ENCODE data around the gene MYL6B.
A peak's percentile ranks its signal among the peaks of the same experiment; 100 is the strongest.
"Not testable (repeated sequence)": the region's sequence is repeated elsewhere in the genome, so short reads cannot be mapped to it uniquely, and the experiment has no call there.

Gene MYL6B

DNA sequence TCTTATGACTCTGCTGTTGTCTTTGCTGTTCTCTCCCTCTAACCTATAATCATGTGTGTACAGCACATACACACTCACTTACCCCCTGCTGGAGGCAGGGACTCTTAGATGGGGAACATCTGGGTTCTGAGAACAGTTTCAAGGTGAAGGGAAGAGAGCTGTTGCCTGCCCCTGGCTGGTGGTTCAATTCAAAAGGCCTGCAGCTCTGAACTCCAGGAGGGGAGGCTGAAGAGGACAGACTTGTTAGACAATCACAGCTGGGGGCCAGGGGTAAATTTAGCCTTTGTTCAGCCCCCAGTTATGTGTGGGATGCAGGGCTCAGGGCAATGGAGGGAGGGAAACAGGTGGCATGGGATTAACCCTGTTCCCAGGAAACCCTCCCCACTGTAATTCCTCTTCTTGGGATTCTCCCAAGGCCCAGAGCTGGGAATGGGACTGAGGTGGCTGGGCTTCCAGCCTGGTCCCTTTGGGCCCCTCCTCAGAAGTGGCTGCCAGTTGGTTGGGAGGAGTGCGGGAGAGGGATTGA, 1.9 kb downstream of the MYL6B start:
- peaks cover 3% of the 10 kb centered on the region; the same call in 1 of the 2 replicates for H3K4me1 ChIP-seq (ENCODE audit: insufficient read depth, low read length)
- H3K9ac ChIP-seq (ENCODE audit: low read depth, low read length) = no peak overlapping the region
- no peaks in the 10 kb centered on the region; the same call in 1 of the 2 replicates for H3K36me3 ChIP-seq (ENCODE audit: insufficient read depth, low read length)
- no peaks in the 10 kb centered on the region for H3K9me3 ChIP-seq (ENCODE audit: control insufficient read depth, insufficient read depth, low read length)

DNA sequence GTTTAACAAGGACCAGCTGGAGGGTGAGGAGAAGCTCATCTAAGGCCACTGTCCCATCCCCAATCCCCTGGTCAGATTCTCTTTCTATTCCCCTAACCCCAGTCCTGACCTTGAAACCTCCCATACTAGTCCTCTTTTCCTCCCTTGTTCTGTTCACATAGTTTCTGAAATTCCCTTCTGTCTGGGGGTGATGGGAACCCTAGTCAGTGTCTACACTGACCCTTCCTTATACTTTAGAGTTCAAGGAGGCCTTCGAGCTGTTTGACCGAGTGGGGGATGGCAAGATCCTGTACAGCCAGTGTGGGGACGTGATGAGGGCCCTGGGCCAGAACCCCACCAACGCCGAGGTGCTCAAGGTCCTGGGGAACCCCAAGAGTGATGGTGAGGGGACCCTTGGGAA, 2.4 kb downstream of the MYL6B start:
- Histone ChIP-seq H3K4me1 (ENCODE audit: insufficient read depth, low read length) (peaks cover 6% of the 10 kb centered on the region), H3K9ac (ENCODE audit: low read depth, low read length) (no peak overlapping the region), H3K9me3 (ENCODE audit: control insufficient read depth, insufficient read depth, low read length) (no peaks in the 10 kb centered on the region), H3K36me3 (ENCODE audit: insufficient read depth, low read length) (peaks cover 5% of the 10 kb centered on the region)

DNA sequence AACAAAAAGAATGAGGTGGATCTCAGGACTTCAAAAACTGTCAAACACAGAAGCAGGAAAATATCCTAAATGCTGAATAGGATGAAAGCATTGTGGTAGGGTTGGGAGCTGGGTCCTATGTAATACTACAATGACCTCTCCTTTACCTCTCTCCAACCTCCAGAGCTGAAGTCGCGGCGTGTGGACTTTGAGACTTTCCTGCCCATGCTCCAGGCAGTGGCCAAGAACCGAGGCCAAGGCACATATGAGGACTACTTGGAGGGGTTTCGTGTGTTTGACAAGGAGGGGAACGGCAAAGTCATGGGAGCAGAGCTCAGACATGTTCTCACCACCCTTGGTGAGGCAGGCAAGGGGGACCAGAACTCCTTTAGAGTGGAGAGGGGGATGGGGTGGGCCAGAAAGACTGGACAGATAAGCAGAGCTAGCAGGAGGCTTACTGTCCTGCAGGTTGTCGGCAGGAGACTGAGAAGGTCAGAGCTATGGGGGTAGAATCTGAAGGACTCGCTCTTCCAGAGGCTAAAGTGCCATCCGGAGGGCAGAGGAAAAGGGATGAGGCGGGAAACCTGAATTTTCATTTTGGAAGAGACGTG, 3.0 kb downstream of the MYL6B start:
- H3K4me1 ChIP-seq (ENCODE audit: insufficient read depth, low read length) = peaks cover 11% of the 10 kb centered on the region
- no peak overlapping the region for H3K9ac ChIP-seq (ENCODE audit: low read depth, low read length)
- peaks cover 10% of the 10 kb centered on the region for H3K36me3 ChIP-seq (ENCODE audit: insufficient read depth, low read length)
- H3K9me3 ChIP-seq (ENCODE audit: control insufficient read depth, insufficient read depth, low read length) = no peaks in the 10 kb centered on the region

DNA sequence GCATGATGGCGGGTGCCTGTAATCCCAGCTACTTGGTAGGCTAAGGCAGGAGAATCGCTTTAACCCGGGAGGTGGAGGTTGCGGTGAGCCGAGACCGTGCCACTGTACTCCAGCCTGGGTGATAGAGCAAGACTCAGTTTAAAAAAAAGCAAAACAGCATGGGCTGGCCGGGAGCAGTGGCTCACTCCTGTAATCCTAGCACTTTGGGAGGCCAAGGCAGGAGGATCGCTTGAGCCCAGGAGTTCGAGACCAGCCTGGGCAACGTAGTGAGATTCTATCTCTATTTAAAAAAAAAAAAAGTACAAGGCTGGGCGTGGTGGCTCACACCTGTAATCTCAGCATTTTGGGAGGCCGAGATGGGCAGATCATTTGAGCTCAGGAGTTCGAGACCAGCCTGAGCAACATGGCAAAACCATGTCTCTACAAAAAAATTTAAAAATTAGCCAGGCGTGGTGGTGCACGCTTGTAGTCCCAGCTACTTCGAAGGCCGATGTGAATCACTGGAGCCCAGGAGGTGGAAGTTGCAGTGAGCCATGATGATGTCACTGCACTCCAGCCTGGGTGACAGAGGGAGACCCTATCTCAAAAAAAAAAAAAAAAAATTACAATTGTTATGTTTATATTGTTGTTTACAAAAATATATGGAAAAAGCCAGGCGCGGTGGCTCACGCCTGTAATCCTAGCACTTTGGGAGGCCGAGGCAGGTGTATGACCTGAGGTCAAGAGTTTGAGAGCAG, 4.2 kb downstream of the MYL6B start:
- peaks cover 17% of the 10 kb centered on the region for H3K4me1 ChIP-seq (ENCODE audit: insufficient read depth, low read length)
- peak overlapping the region; percentile 58; the same call in 1 of the 2 replicates for H3K9ac ChIP-seq (ENCODE audit: low read depth, low read length)
- H3K36me3 ChIP-seq (ENCODE audit: insufficient read depth, low read length) = peaks cover 22% of the 10 kb centered on the region
- H3K9me3 ChIP-seq (ENCODE audit: control insufficient read depth, insufficient read depth, low read length) = not testable (repeated sequence)

DNA sequence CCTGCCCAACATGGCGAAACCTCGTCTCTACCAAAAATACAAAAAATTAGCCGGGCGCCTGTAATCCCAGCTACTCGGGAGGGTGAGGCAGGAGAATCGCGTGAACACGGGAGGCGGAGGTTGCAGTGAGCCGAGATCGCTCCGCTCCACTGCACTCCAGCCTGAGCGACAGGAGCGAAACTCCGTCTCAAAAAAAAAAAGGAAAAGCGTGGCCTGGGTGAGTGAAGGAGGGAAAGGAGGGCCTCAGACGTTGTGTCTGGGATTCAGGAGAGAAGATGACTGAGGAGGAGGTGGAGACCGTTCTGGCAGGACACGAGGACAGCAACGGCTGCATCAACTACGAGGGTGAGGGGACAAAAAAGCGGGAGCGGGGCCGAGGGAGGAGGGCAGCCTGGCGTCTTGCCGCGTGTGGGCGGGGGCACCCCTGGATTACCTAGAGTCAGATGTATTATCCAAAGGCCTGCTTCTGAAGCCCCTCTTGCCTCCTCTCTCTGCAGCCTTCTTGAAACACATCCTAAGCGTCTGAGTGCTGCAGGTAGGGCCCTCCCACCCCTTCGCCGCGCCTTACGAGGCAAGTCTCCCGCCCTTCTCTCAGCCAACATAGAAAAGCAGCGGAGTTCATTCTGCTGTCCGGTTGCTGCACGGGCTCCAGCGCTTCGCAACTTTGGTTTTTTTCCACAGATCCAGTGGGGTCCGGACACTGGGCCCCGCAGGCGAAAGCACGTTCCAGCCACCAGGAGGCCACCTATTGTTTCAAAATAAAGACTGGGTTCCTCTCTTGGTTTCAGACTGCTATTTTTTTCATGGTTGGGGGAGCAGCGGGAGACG, 5.0 kb downstream of the MYL6B start:
- no peaks in the 10 kb centered on the region for H3K9me3 ChIP-seq (ENCODE audit: control insufficient read depth, insufficient read depth, low read length)
- H3K4me1 ChIP-seq (ENCODE audit: insufficient read depth, low read length) = peaks cover 17% of the 10 kb centered on the region
- H3K9ac ChIP-seq (ENCODE audit: low read depth, low read length) = peak overlapping the region; percentile 58
- peaks cover 25% of the 10 kb centered on the region for H3K36me3 ChIP-seq (ENCODE audit: insufficient read depth, low read length)

DNA sequence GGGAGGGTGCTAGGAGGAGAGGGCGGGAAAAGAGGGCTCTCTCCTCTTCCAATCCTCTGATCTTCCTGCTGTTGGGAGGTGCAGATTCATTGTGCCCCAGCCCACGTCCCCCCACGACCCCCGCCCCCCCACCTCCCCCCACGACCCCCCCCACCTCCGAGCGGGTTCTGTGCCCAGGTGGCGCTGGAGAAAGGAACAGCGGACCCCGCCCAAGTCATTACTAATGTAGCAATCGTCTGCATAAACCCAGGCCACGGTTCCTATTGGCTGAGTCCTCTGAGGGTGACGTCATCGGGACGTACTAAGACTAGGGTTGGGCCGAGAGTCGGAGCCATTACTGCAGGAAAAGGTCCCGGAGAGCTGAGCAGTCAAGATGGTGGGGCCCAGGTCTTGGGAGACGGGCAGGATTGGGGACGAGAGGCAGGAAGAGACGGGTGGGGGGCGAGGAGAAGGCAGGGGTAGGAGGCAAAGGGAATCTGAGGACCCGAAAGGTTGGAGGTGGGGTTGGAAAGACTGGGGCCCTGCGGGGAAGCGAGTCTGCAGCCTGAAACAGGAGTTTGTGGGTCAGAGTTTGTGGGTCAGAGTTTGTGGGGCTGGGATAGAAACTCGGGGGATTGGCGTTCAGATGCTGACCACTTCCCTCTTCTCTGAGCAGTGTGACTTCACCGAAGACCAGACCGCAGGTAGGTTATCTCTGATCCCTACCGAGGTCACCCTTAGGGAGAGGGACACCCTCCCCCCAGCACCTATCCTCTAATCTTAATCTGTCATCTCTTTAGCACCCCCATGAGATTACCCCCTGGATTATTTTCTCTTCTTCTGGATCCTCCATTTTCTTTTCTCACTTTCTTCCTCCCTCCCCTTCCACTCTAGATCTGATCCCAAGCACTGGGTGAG, 5.9 kb downstream of the MYL6B start, which contains the start of gene MYL6:
MYL6 (plus strand) TSS at position 331 of the 897 bp plus-strand sequence; CDS start at position 374, 43 bp downstream.
- no peaks in the 10 kb centered on the region for H3K9me3 ChIP-seq (ENCODE audit: control insufficient read depth, insufficient read depth, low read length)
- H3K36me3 ChIP-seq (ENCODE audit: insufficient read depth, low read length) = peaks cover 29% of the 10 kb centered on the region
- H3K4me1 ChIP-seq (ENCODE audit: insufficient read depth, low read length) = peaks cover 21% of the 10 kb centered on the region
- H3K9ac ChIP-seq (ENCODE audit: low read depth, low read length) = peak within 1 kb of the TSS; percentile 97

DNA sequence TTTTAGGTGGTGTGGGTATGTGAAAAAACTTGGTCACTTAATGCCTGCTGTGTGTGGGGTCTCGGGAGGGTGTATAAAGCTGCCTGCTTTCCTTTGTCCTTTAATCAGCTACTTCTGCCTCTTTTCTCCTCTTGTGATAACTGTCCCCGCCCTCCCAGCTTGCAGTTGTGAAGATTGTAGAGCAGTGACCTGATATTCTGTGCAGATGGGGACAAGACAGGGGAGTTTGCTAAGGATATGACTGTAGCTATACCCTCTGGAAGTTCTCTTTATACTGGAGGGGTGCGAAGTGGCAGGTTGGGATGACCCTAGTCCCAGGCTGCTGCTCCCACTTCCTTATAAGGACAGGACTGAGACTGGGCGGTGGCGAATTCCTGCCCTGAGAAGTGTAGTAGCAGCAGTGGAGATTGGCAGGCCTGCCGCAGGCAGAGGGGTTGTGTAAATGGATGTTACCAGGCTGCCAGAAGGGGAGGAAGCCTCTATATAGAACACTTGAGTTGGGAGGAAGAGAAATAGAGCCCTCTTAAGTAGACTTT, 6.6 kb downstream of the MYL6B start:
- peaks cover 29% of the 10 kb centered on the region for H3K36me3 ChIP-seq (ENCODE audit: insufficient read depth, low read length)

DNA sequence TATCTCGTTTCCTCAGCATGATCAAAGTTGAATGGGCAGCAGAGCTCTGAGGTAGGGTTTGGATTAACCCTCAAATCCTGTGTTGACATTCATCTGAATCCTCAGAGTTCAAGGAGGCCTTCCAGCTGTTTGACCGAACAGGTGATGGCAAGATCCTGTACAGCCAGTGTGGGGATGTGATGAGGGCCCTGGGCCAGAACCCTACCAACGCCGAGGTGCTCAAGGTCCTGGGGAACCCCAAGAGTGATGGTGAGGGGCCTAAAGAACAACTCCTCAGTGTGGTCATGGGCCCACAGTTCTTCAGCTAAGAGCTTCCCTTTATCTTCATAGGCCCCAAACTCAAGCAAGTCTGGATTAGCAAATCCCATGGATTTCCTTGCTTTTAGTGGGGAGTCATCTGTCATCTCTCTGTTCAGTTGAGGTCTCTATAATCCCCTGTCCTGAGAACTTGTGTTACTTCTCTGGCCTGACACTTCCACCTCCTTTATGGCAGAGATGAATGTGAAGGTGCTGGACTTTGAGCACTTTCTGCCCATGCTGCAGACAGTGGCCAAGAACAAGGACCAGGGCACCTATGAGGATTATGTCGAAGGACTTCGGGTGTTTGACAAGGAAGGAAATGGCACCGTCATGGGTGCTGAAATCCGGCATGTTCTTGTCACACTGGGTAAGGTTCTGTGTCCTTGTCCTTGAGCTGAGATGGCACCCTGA, 7.2 kb downstream of the MYL6B start:
- Histone ChIP-seq H3K4me1 (ENCODE audit: insufficient read depth, low read length) (peaks cover 18% of the 10 kb centered on the region), H3K9me3 (ENCODE audit: control insufficient read depth, insufficient read depth, low read length) (no peaks in the 10 kb centered on the region), H3K36me3 (ENCODE audit: insufficient read depth, low read length) (peaks cover 29% of the 10 kb centered on the region), H3K9ac (ENCODE audit: low read depth, low read length) (peak overlapping the region; percentile 97)

More for the DNA sequence above, 6.6 kb downstream of the MYL6B start:
- Histone ChIP-seq H3K4me1 (ENCODE audit: insufficient read depth, low read length) (peaks cover 18% of the 10 kb centered on the region), H3K9me3 (ENCODE audit: control insufficient read depth, insufficient read depth, low read length) (no peaks in the 10 kb centered on the region), H3K9ac (ENCODE audit: low read depth, low read length) (peak overlapping the region; percentile 97)

DNA sequence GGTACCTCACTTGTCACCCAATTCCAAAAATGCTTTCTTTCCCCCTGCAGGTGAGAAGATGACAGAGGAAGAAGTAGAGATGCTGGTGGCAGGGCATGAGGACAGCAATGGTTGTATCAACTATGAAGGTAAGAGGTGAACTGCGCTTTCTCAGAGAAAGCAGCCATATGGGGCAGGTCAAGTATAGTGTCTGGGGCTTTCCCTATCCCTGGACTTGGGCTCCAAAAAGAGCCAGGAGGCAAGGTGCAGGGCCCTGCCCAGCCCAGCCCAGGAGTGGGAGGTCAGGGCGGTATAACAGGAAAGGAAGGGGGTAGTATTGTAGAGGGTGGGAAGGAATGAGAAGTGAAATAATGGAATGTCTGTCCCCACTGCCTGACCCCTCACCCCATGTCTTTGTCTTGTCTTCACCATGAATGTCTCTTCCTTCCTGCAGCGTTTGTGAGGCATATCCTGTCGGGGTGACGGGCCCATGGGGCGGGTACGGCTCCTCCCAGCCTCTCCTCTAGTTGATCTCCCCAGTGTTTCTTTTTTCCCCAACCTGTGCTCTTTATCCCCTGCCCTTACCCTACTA, 7.9 kb downstream of the MYL6B start:
- H3K4me1 ChIP-seq (ENCODE audit: insufficient read depth, low read length) = peaks cover 18% of the 10 kb centered on the region
- no peaks in the 10 kb centered on the region for H3K9me3 ChIP-seq (ENCODE audit: control insufficient read depth, insufficient read depth, low read length)
- peak overlapping the region; percentile 97; the same call in 1 of the 2 replicates for H3K9ac ChIP-seq (ENCODE audit: low read depth, low read length)
- peaks cover 29% of the 10 kb centered on the region for H3K36me3 ChIP-seq (ENCODE audit: insufficient read depth, low read length)

DNA sequence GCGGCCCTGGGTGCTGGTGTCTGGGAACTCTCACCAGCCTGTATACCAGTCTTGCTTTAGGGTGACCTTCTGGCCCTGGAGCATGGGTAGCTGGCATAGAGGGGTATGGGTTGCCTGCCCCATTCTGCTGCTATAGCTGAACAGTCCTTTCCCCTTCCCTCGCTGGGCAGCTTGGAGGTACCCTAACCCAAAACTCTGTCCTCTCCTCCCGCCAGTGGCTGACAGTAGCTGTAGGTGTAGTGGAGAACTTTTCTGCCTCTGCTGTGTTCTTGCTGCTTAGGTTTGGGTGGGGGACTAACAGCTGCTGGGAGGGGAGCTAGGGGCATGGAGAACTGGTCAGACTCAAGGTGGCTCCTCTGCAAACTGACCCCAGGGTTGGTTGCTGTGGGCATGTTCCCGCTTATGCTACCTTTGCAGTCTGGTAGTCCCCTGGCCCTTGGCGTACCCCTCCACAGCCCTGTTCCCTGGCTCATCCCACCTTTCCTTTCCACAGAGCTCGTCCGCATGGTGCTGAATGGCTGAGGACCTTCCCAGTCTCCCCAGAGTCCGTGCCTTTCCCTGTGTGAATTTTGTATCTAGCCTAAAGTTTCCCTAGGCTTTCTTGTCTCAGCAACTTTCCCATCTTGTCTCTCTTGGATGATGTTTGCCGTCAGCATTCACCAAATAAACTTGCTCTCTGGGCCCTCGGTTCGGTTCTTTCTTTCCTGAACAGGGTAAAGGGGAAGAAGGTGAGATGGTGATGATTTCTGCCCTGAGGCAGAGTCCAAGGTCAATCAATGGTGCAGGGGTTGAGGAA, 8.7 kb downstream of the MYL6B start:
- H3K9me3 ChIP-seq (ENCODE audit: control insufficient read depth, insufficient read depth, low read length) = no peaks in the 10 kb centered on the region
- peak overlapping the region; percentile 97; the same call in 1 of the 2 replicates for H3K9ac ChIP-seq (ENCODE audit: low read depth, low read length)
- H3K36me3 ChIP-seq (ENCODE audit: insufficient read depth, low read length) = peaks cover 29% of the 10 kb centered on the region
- peaks cover 18% of the 10 kb centered on the region for H3K4me1 ChIP-seq (ENCODE audit: insufficient read depth, low read length)

DNA sequence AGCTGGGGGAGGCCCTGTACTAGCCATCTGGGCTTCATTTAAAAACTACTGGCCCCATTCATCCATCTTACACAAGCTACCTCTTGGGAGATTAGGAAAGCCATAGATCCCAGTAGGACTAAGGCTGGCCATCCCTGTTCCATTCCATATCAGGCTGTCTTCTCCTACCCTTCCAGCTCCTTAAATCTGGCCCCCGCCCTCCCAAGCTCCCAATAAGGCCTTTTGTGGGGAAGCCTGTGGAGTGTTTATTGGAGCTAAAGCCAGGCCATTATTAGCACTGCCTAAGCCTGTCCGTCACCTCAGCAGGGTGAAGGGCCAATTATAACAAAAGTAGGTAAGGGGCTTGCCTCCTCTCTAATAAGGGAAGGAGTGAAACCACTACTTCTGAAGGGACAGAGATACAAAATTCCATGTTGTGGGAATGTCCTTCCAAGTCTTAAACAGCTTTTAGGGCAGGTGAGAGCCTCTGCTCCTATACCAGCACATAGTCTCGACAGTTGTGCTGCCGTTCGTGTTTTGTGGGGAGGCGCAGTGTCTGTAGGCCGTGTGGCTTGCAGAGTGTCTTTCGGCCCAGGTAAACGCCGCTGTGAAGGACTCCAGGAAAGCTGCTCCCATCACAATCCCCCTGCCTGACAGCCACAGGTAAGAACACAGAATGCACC, 9.4 kb downstream of the MYL6B start:
- Histone ChIP-seq H3K9me3 (ENCODE audit: control insufficient read depth, insufficient read depth, low read length) (no peaks in the 10 kb centered on the region), H3K4me1 (ENCODE audit: insufficient read depth, low read length) (peaks cover 18% of the 10 kb centered on the region), H3K36me3 (ENCODE audit: insufficient read depth, low read length) (peaks cover 29% of the 10 kb centered on the region), H3K9ac (ENCODE audit: low read depth, low read length) (no peak overlapping the region)

All from ES-I3 (cell line).